OCI-M1 (cell line): ENCODE results near the gene CD36.

Experiments
- DNase-seq: peaks from one replicate; lab custom pipeline; 2025; lab: John Stamatoyannopoulos, UW

CD36 gene

DNA sequence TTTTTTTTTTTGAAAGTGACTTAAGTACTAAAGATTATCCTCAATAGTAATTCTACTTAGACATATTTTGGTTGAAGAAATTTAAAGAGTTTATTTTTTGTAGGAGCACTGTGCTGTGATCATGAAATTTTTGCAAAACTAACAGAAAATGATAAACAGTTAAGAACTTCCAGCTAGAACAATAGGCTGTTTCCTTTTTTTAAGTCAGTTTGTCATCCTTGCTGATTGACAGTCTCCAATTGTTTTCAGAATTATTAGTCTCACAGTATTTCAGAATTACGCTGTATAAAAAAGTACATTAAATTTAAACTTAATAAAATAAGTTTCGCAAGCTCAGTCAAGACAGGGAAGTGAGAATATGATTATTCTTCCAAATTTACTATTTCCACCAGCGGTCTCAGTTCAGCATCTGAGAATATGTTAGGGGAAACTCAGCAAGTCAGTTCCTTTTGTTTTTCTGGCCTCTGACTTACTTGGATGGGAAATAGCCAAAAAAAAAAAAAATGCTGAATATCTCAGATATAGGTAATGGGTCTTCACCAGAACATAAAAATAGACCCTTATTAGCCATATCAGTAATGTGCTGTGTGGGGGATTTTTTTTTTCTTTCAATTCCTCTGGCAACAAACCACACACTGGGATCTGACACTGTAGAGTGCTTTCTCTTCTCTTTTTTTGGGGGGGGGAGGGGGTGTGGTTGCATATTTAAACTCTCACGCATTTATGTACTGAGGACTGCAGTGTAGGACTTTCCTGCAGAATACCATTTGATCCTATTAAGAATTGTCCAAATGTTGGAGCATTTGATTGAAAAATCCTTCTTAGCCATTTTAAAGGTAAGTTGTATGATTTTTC, at the start of gene CD36:
Gene CD36 (plus strand): TSS at position 732 of the 855 bp plus-strand sequence. CDS start 8,099 bp downstream, outside the sequence.
- DNase-seq: peak; percentile 90

DNA sequence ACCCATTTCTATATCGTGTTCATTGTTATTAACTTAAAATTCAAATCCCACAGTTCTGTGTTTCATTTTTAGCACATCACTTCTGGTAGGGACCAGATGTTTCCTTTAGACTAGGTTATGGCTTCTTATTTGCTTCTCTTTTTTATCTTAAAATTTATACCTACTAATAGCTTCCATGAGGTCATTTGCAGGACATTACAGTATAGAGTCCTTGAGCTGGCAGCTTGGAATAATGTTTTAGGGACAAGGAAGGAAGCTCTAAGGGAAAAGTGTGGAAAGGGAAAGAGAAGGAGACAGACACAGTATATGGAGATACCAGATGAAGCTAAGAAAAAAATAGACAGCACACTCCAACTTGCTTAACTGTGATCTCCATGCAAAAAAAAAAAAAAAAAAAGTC, 48.8 kb upstream of the CD36 start:
- no peak for DNase-seq

DNA sequence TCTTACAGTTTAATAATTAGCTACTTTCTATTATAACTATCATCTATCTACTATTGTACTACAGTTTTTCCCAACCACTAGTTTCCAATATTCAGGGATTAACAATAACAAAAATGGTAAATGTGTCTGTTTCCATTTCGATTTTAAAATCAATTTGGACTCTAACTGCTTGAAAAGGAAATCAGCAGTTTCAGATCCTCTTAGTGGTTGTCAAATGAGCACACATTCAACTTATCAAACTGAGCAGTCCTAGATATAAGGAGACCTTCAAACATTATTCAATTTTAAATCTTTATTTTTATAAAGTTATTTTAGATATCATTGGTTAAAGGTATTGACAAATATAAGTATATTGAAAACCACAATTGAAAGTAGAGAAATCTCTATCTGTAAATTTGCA, 46.8 kb upstream of the CD36 start:
- no peak for DNase-seq

DNA sequence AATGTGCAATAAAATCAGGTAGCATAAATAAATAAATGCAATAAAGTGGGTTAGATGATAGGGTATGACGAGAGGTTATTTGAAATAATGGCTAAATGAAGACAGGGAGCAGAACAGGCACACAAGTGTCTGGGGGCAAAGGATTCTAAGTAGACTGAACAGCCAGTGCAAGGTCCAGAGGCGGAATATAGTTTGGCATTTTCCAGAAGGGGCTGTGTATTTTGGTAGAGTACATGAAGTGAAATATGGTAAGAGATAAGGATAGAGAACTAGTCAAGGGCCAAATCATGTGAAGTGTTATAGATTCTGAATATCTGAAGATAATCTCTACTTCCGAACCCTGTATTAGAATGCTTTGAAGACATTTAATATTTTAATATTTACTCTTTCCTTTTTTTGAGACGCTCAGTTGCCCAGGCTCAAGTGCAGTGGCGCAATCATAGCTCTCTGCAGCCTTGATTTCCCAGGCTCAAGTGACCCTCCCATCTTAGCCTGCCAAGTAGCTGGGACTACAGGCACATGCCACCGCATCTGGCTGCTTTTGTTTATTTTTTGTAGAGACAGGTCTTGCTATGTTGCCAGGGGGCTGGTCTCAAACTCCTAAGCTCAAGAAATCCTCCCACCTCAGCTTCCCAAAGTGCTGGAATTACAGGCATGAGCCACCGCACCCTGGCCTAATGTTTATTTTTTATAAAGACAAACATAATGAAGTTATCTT, 44.4 kb upstream of the CD36 start:
- DNase-seq: no peak

DNA sequence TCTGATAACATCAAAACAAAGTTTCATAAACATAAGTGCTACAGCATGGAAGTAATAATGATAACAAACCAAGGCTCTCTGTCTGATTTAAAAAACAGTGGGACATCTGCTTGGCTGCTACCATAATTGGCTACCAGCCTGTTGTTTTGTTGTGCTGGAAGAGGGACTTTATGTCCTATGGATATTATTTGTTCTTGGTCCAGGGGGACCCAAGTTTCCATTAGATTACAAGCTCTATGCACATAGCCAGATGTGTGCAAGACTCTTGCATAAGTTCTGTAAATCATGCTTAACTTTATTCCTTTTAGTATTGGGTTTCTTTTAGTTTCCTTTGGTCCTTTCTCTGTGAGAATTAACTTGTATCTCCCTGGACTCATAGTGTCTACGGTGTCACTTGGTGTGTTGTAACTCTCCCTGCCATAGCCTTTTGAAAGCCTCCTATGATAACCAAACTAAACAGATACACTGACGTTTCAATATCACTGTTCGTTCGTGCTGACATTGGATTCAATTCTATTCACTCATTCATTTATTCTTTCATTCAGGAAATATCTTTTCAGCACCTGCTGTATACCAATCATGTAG, 41.4 kb upstream of the CD36 start:
- DNase-seq: no peak

DNA sequence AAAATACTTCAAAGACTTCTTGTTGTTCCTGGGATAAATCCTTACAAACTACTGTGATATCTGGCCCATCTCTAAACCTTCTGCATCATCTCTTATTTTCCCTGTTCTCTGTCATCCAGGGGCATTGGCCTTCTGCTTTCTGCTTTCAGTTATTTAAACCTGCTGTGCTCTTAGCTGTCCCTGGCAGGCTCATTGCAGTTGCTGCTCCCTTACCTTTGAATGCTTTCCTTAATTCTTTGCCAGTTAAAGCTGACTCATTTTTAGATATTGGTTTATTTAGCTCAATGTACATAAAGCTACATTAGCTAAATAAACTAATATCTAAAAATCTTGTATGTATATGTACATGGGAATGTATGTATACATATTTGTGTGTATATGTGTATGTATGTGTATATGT, 40.6 kb upstream of the CD36 start:
- DNase-seq: no peak

DNA sequence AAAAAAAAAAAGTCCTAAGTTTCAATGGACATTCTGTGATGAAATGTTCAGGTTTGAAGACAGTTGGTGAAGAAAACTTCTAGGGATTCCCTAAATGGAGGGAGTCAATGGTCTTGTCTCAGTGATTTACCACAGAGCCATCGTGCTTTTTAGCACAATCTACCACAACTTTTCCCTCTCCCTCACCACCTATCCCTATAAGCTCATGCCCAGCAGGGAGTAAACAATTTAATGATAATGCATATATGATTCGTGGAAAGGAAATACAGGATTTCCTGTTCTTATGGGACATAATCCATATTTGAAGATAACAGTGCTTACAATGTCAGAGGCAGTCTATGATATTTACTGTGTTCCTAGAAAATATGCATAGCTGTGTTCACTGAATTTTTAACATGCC, 38.4 kb upstream of the CD36 start:
- no peak for DNase-seq

DNA sequence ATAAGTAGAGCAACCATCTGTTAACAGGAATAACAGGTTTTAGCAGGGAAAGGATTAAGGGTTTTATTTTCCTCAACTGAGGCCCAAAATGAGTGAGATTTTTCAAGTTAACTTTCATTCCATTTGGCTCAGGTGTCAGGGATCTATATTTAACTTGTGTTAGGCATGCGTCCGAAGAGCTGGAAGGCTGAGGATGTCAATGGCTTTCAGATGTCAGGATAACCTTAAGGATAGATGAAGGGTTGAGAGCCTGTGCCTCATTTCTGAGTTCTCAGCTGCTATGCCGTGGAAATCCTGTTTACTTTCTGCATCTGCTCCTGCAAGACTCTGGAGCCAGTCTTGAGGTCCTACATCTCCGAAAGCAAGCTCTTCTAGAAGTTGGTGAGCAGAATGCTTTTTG, 36.4 kb upstream of the CD36 start:
- DNase-seq: no peak

DNA sequence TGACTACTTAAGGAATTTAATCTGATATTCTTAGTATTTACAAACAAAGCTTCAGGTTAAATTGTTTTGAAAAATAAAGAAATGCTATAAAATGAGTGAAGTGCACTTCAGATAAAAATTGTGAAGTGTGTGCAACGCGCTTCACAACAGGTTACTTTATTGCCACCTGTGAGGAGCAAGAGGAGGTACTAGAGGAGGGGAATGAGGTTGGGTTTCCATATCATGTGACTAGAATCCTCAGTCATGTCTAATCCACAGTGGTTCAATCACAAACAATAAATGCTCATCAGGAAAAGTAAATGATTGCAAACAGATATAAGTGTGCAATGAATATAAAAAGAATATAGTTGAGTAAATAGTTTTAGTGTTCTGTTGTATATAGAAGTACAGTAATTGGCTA, 34.5 kb upstream of the CD36 start:
- no peak for DNase-seq

DNA sequence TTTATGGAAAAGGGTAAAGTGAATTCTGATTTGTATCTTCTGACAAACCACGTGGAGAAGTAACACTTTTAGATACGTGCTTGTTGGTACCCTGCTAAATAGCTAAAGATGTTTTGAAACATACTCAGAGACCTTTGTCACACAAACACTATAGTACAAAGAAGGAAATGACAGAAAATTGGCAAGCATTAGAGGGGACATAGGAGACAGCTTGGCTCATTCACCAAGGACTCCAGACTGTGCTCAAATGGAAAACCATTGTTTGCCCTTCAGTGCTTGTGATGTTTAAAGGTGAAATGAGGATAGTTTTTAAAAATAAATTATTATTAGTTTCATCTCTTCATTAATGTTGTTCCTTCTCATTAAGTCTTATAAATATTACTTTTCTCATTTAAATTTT, 34.0 kb upstream of the CD36 start:
- DNase-seq: no peak

DNA sequence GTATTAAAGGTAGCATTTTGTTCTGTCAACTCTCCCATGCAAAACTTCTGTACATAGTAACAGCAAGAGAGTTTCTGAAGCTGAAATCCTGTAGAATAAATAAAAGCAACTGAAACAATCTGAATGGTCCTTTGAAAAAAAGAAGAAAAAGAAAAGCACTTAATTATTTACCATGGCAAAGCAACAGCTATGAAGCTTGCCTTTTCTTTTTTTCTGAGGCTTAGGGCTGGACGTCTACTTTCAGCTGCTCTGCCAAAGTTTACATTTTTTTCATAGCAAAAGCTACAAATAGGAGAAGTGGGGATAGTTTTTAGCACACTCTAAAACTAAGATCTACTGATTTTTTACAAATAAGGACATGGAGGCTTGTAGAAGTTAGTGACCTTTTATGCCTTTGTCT, 31.3 kb upstream of the CD36 start:
- no peak for DNase-seq

DNA sequence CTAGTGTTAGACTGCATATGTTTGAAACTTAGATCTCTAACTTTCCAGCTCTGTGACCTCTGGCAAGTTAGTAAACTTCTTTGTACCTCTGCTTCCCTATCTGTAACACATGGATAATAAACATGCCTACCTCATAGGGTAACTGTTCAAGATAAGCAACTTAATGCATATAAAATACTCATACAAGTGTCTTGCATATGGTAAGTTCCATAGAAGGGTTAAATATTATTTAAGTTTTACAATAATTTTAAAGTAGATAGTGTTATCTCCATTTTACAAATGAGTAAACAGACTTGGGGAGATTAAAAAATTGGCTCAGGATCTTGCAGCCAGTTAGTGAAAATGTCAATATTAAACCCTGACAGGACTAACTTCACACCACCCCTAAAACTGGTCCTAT, 30.1 kb upstream of the CD36 start:
- peak; percentile 50 for DNase-seq

DNA sequence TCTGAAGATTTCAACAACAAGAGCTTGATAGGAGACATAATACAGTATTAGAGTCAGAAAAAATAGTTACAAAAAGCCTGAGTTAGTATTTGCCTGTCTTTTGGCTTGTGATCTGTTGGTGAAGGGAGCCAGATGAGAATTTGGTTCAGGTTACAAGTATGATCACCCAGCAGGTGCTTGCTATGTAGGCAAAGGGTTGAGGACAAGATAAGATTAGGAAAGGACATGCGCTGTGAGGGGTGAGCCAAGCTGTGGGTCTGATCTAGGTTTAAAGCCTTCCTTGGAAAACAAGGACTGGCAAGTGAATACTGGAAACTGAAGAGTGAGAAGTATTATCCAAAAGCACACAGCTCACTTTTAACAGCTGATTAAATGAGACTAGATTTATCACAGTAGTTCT, 28.7 kb upstream of the CD36 start:
- no peak for DNase-seq

DNA sequence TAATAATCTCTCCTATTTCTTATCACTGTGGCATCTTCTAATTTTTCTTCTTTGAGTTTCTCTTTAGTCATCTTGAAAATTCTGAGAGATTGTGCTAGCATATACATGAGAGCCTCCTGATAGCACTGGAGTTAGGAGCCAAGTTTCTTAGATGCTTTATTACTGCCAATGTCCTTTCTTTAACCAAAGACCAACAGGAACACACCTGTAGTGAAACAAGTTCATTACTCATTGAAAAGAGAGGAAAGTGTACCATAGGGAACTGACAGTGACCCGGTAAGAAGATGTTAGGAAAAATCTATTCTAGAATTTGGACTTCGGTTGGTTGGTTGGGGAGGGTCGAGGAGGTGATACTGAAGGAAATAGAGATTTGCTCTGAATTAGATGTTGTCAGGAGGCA, 27.1 kb upstream of the CD36 start:
- no peak for DNase-seq

DNA sequence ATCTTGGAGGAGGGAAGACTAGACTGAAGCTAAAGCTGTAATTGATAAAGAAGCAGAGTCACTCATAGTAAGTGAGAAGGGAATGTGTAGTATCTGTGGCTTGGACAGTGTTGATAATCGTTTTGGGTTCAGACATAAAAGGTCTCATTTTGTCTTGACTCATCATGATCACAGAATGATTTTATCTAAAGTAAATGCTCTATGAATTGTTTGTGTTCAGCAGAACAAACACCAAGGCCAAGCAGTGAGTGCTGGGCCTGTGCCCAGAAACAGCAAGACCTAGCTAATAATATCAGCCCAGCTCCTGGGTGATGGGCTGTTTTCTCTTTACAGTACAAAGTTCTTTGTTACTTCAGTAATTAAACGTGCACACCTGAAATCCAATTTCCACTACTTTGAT, 26.7 kb upstream of the CD36 start:
- no peak for DNase-seq

DNA sequence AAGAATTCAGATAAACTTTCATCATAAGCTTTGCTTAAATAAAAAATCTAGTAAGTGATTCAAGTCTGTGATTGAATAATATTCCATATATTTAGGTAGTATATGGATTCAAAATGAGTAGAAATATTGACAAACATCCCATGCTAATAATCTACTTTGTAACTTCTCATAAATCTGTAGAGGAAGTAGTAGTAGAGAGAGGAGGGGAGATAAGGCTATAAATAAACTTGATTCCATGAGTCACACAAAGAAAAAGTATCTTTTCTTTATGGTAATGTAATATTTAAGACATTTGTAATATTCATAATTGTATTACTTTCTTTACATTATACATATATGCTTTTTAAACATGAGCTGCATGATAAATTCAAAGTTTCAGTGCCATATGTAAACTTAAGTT, 25.6 kb upstream of the CD36 start:
- DNase-seq: peak; percentile 68

DNA sequence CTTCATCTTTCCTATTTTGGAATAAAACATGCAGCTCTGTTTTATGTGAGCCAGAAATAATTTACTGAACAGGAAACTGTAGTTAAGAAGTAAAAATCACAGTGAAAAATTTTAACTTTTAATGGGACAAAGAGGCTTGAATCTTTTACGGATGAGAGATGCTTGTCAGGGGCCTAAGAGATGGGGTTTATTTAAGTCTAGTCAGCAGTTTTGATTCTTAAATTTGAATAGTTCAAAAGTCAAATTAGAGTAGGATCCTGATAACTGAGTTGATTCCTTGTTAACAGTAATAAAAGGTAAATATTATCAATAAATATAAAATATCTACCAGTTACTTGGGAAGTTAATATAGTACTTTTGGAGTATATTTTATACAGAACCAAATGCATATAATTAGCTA, 24.9 kb upstream of the CD36 start:
- DNase-seq: no peak

DNA sequence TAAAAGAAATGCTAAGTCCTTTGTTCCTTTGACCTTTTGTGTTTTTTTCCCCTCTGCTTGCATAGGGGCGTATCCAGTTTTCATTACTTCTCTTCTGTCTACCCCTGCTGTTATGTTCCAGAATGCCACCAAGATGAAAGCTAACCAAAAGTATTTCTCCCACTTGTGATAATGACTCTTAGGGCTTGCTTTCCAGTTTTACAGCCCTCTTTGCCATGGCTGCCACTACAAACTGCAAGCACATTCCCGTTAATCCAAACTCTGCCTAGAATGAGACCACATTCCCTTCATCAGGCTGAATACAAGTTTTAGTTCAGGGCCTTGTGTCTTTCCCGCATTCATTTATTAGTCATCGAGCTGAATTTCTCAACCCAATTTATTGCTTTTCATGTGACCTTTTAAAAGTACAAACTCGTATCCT, 23.6 kb upstream of the CD36 start:
- no peak for DNase-seq

DNA sequence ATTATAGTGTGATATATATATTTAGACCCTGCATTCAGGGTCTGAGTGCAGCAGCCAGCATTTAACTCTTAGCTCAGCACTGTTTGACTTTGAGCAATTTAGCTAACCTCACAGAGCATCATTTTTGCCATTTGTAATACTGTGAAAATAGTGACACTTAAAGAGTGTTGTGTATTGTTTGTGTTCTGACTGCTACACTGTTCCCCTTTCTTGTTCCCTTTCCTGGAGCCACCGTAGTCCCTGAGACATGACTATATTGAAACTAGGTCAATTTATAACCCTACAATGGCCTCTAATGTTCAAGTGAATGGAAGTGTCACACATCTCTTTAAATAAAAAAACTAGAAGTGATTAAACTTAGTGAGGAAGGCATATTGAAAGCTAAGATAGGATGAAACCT, 20.3 kb upstream of the CD36 start:
- peak; percentile 50 for DNase-seq

DNA sequence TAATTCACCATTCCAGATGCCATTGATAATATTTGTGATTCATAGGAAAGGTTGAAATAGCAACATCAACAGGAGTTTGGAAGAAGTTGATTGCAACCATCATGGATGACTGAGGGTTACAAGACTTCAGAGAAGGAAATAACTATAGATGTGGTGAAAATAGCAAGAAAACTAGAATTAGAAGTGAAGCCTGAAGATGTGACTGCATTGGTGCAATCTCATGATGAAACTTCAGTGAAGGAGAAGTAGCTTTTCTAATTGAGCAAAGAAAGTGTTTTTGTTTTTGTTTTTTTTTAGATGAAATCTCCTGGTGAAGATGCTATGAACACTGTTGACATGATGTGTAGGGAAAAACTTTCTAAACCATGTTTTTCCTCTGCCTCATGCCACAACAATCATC, 18.7 kb upstream of the CD36 start:
- no peak for DNase-seq

DNA sequence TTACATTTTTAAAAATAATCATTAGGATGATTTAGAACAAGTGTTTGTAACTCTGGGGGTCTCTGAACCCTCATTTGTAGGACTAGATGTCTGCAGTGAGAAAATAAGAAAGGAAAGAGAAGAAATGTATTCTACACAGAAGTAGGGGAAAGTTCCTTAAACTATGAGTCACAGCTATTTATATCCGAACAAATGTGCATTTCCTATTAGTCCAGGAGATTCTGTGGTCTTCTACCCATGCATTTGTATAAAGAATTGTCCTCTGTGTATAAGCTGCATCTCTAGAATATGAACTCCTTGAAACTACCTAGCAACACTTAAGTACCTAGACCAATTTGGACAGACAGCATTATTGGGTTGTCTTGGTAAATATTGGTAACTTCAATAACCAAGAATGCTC, 15.9 kb upstream of the CD36 start:
- DNase-seq: peak; percentile 46

DNA sequence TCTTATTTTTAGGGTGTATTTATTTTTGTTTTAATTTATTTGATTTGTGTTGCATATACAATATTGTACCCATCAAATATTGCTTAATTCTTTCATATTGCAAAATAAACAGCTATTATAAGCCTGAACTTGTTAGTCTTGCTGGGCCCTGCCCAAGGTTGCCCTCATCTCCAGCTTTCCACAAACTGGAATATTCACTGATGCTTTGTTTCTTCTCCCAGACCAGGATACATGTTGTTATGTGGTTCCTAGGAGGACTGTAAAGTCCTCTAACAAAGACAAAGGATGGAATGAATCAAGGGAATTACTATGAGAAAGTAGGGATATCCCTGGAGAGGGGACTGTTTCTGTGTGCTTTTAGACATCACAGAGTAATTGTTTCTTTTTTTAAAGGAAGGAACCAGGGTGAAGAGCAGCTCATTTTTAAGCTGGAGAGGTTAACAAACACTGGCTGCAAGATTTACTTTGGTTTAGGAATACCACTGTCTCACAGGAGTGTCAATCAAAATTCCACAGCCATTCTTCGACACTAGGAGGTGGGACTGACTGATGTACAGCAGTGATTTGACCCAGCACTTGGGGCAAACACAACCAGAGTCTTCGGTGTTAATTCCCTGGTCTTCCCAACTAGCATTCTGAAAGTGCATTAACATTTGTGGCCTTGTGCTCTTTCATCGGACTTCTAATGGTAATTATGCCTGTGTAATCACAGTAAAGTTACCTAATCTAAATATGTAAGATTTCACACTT, 14.8 kb upstream of the CD36 start:
- no peak for DNase-seq

DNA sequence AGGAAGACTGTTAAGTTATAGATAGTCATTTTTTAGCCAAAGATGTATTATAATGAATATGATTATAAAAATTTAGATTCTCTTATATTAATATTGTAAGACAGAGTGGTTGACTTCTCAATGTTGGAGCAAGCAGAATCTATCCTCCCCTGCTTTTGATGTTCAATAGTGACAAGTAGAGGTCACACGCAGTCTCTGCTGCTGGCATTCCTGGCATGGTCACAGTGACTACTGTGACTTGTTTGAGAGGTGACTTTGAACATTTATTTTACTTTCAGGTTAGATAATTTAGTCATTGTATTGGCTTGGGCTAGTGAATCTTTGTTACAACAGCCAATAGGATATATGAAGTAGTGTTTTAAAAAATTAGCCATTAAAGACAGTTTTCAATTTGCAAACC, 13.7 kb upstream of the CD36 start:
- no peak for DNase-seq
